Measurements from ENCODE around the gene GOLM1.
A peak's percentile ranks its signal among the peaks of the same experiment; 100 is the strongest.

Gene GOLM1

DNA sequence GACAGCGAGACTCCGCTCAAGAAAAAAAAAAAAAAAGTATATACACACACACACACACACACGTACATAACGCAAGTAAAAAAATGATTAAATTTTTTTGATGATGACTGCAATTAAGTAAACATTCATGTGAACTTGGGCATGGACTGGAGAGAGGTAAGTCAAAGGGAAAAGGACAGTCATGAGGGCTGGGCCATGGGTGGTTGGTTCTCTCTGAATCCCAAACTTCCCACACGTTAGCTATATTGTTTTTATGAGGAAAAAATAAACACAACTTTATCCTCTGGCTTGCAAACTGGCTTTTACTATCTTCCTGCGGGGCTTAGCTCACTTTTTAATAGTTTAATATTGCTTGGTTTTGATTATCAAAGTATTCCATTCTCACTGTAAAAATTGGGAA lies 53.7 kb downstream of the GOLM1 start:
- DNase-seq (ENCODE audit: low spot score) = no peak

DNA sequence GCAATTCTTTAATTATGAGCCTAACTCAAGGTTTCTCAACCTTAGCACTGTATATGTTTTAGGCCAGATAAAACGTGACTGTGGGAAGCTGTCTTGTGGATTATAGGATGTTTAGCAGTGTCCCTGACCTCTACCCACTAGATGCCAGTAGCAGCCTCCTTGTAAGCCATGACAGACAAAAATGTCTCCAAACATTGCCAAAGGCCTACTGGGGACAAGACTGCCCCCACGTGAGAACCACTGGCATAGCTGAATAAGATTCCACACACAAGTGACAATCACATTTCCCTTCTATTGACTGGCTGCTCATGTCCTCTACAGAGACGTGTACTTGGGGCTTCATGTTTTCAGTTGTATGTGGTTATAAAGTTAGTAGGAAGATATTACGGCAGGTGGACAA lies 55.4 kb downstream of the GOLM1 start:
- DNase-seq (ENCODE audit: low spot score) = peak; percentile 36

DNA sequence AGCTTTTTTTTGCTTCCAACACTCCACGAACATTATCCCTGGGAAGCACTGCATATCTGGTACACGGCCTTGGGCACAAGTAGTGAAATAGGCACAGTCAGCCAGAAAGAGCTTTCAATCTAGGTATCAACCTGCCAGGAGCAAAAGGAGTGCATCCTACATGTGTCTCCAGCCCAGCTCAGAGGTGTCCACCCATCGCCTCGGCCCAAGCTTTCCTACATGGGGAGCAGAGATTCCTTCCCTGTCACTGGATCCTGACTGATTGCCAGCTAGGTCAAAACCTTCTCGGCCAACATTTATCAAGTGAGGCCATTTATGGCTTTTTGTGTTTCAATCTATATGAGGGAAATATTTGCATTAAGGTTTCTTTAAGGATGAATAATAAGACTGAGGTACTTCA lies 55.8 kb downstream of the GOLM1 start:
- DNase-seq (ENCODE audit: low spot score) = no peak

DNA sequence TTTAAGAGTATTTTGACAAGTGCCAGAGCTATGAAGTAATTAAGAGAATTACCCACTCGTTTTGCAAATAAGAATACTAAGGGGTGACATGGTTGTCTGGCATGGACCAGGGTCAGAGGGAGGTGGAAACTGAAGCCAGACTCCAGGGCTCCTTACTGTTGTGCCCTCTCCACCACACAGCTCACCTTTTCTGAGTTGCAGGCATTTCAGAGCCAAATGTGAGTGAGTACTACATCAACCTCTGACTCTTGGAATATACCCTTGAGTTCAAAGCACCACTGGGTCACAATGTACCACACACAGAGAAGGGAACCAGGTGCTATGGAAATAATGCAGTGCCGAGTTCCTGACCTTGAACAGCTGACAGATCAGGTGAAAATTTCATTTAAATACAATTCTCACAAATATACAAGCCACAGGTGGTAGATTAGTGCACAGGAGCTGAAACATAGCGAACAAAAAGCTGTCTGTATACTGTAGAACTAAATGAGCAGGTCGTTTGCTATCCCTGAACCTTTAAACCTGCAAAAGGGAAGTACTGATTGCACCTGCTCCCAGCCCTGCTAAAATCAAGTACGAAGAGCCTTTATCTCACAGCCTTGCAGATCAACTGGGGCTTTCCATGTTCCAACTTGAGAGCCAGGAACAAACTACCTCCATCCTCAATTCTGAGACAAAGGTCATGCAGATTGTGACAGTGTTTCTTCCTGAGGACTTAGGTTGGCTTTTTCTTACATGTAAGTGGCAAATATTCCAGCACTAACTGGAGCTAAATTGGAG lies 57.0 kb downstream of the GOLM1 start:
- no peak for DNase-seq (ENCODE audit: low spot score)

DNA sequence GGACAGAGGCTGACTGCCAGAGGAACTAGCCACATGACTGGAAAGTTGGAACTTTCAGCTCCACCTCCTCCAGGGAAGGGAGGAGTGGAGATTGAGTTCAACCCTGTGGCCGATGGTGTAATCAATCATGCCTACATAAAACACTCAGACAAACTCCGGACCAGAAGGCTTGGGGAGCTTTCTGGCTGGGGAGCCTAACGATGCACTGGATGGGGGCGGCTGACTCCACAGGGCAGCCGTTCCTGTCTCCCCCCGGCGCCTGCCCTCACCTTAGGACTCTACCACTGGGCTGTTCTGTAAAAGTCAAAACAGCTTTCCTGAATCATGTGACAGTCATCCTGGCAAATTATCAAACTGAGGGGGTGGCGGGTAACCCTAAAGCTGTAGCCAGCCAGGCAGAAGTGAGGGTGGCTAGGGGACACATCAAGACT lies 58.0 kb downstream of the GOLM1 start:
- DNase-seq (ENCODE audit: low spot score) = no peak

DNA sequence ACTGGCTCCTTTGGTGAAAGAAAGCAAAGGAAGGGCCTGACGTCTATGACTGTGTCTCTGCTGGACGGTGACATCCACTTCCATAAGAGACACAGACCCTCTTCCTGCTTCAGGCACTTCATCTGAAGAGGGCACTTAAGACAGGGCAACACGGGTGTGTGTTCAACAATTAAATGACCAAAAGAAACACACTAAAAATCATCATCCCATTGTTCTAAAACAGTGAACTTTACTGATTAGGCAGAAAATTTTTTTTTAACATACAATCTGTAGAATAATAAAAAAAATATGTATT lies 58.5 kb downstream of the GOLM1 start:
- DNase-seq (ENCODE audit: low spot score) = no peak

DNA sequence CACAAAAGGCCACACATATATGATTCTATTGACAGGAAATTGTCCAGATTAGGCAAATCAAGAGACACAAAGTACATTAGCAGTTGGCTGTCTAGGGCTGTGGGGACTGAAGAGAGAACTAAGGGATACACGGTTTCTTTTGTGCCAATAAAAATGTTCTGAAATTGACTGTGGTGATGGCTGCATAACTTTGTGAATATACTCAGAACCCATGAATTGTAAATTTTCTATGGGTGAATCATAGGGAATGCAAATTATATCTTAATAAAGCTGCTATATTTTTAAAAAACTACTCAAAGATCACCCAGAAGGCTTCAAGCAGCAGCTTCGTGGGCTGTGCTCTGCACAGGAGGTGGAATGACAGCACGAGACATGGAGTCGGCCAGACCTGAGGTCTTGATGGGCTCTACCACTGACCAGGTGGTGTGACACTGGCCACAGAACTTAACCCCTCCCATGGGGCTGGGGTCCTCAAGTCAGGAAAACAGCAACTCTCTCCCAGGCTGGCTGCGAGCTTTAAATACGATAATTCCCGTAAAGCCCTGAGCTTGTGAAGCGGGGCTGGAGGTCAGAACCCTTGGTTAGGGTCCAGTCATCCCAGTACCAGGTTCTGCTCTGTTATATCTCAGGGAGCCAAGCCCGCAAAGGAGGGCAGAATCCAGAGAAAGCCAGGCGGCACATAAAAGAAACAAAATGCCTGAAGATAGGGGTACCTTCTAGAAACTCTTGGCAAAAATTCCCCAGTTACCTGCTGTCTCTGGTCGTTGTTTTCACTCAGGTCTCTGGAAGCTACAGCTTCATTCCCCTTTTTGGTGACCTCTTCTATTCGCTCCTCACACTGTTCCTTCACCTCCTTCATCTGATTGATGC lies 59.1 kb downstream of the GOLM1 start:
- DNase-seq (ENCODE audit: low spot score) = no peak

DNA sequence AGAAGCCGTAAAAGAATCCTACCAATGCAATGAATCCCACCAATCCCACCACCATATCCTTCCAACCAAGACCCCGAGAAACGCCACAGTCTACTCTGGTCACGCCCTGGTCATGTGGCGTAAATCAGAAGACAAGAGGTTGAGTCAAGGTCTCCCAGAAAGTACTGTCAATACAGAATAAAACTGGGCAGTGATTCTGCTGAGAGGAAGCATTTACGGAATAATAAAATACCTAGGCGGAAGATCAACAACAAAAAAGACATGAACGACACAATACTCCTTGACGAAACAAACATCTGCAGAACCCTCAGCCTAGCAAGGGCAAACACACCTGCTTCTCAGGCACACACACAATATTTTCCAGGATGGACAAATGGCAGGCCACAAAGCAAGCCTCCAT lies 62.8 kb downstream of the GOLM1 start:
- DNase-seq (ENCODE audit: low spot score) = no peak

DNA sequence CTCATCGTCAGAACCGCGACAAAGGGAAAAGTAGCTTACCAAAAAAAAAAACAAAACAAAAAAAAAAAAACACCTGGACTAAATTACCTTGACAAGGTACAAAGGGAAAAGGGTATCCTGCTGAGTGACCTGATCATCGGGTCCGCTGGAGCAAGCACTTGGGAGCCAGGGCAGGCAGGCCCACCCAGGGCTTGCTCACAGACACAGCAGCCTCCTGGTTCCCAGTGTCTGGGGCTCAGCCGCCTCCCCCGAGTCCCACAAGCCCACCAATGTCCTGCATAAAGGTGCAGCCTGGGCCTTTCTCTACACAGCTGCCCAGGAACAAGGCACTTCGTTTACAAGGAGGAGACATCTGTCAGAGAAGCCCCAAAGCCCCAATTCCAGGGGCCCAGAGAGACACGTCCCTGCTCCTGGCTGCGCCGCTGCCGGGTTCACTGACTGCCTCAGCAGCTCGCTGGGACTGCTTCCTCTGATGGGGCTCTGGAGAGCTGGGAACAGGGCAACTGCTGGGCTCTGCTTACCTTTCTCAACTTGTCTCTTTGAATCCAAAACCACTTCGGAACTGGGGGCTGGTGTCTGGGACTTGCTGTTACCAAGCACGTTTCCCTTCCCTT lies 63.4 kb downstream of the GOLM1 start:
- DNase-seq (ENCODE audit: low spot score) = no peak

DNA sequence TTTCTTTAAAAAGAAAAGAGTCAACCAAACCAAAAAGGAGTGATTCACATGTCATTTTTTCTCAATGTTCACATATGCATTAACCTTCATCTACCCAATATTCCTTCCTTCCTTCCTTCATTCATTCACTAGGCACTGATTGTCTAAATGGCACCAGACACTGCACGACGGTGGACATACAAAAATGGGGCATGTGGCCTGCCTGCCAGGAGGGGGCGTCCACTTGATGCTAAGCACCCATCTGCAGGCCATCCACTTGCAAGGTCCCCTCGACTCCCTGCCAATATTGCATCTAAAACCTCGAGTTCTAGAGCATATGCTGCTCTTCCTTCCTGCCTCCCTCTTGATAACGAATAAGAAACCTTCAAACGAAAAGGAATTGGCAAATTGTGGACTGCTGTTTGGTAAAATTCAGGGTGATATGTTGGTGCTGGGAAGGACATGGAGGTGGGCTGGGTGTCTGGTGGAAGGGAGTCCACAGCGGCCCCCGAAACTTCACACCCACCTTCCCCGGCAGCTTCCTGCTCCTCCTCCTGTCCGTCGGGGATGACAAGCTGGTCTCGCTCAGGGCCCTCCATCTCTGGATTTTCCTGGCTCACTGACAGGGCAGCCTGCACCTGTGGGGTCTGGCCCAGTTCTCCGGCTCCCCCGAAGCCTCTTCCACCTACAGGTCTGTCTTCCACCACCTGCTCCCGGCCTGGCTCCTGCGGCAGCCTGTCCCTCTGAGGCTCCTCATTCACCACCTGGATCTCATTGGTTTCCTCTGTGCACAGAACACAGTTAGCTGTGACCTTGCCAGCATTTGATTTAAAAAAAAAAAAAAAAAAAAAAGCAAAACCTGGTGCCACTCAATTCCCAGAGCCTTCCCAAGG lies 64.3 kb downstream of the GOLM1 start:
- peak; percentile 48 for DNase-seq (ENCODE audit: low spot score)

DNA sequence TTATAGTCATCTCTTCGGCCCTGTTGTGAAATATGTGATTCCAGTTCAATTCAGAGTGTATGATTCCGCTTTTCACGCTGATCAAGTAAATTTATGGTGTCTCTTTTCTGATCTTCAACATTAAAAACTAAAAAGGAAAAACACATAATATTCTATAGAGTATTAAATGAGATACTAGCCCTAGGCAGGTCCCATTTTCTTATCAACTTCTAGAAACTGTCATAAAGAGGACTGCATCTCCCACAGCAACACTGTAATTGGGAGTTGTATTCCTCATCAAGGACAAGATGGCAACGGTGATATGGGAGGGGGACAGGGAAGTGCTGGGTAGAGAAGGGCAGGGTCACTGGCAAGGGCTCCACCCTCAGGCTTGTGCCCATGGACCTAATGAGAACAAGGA lies 71.6 kb downstream of the GOLM1 start:
- no peak for DNase-seq (ENCODE audit: low spot score)

DNA sequence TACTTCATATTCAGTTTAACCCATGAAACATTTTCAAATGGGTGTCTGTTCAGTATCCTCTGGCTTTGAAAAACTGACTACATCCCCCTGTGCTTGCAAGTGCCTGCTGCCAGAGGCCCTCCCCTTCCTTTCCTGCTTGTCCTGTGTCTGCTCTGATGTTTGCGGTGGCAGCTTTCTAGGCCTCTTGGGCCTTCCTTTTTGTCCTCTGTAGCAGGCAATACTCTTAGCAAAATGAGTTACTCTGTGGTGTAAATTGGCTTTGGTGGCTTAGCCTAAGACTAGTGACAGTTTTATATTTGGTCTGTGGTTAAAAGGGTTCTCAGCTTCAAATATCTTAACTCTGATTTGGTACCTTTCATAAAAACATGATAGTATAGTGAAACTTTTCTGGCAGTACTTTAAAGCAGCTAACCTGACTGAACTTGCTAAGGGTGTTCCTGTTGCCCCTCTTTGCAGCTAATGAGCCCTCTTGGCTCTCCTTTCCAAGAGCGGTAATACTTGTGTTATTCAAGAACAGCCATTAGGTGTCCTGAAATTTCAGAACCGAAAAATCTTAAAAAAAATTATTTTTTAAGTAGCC lies 76.6 kb downstream of the GOLM1 start:
- no peak for DNase-seq (ENCODE audit: low spot score)

DNA sequence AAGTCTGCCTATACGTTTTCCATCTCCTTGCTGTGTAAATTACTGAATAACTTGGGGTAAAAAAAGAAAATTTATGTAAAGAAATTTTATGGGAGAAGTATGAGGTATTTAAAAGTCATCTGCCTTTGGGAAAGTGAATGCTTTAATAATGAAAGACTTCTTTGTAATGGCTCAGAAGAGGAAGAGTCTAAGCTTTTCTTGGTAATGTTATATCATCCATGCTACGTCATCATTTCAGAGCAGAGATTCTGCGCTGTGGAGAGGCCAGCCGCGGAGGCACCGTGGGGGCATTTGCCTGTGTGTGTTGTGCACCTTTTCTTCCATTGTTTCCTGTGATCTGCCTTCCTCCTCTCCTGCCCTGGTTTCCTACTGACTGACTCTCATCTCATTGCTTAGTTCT lies 78.2 kb downstream of the GOLM1 start:
- no peak for DNase-seq (ENCODE audit: low spot score)

DNA sequence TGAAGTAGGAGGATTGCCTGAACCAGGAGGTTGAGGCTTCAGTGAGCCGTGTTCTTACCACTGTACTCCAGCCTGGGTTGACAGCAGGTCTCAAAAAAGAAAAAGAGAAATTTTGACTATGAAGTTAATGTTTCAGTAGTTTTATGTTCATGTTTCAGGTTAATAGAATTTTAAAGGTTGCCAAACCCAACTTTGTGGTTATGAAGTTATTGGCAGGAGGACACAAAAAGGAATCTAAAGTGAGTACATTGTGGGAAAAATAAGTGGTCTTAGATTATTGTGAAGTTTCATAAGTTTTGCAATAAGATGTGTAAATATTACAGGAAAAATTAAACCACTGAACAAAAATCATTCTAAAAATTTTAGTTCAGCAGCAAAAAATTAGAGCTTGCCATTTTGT lies 78.6 kb downstream of the GOLM1 start:
- no peak for DNase-seq (ENCODE audit: low spot score)

DNA sequence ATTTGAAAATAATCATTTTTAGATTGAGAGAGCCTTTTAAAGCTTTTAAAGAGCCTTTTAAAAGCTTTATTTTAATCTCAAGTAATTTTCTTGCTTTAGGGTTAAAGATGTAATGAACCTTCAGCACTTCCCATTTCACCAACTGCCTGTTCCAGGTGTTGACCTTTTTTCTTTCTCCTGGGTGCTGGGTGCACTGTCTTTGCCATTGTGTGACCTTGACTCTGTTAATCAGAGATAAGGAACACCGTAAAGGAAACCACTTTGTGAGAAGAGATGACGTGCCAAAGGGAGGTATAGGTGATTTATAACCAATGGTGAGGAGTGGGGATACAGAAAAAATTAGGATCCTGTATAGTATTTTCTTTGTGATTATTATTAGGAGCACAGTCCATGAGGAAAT lies 90.2 kb downstream of the GOLM1 start:
- DNase-seq (ENCODE audit: low spot score) = no peak

DNA sequence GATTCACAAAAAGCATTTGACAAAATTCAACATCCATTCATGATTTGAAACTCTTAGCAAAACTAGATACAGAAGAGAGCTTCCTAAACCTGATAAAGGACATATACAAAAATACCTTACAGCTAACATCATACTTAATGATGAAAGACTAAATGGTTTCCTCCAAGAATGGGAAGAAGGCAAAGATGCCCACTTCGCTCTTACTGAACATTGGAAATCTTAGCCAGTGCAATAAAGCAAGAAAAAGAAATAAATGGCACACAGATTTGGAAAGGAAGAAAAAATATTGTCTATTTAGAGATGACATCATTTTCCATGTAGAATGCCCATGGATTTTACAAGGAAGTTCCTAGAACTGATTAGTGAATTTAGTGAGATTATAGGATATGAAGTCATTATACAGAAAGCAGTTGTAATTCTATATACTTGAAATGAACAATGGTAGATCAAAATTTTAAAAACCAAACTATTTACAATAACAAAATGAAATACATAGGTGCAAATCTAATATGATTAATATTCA lies 94.0 kb downstream of the GOLM1 start:
- DNase-seq (ENCODE audit: low spot score) = no peak

DNA sequence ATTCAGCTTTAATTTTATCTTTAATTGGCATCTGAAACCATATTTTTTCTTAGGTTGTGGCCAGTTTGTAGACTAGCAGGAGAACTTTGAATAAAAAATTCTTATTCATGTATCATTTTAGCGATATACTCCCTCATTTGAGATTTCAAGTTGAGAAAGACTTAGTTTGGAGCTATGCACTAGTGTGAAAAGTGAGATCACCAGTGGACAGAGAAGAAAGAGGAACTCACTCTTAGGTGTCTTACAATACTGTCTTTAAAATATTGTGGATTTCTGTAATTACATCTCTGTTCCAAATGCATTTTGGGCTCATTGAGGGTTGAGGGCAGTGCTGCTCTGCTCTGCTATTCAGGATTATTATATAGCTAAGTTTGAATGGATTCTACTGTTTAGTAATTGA lies 103.8 kb downstream of the GOLM1 start:
- no peak for DNase-seq (ENCODE audit: low spot score)

DNA sequence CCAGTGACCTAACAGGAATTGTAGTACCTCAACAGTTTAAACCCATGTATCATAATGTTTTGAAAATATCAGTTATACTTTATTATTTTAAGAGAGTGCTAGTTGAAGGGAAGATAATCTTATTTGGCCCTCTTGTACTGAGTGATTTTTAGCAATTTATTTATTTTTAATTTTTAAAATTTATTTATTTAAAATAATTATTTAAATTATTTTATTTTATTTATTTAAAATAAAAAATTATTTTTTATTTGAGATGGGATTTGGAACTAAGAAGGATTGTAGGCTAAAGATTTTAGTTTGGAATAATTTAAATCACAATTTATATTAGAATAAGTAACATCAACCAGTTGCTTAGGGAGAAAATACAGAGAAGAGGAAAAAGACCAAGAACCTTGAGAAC lies 104.3 kb downstream of the GOLM1 start:
- no peak for DNase-seq (ENCODE audit: low spot score)

DNA sequence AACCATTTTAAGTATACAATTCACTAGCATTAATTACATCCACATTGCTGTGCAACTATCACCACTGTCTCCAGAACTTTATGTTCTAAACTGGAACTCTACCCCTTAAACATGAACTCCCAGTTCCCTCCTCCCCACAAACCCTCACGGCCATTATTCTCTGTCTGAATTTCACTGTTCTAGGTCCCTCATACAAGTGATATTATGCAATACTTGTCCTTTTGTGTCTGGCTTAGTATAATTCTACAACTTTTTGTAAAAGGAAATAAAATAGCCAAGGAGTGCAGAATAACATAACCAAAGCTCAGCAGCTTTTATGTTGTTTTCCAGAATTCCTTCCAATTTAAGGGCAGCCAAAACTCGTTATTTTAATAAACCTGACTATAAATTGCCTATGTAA lies 105.2 kb downstream of the GOLM1 start:
- no peak for DNase-seq (ENCODE audit: low spot score)

DNA sequence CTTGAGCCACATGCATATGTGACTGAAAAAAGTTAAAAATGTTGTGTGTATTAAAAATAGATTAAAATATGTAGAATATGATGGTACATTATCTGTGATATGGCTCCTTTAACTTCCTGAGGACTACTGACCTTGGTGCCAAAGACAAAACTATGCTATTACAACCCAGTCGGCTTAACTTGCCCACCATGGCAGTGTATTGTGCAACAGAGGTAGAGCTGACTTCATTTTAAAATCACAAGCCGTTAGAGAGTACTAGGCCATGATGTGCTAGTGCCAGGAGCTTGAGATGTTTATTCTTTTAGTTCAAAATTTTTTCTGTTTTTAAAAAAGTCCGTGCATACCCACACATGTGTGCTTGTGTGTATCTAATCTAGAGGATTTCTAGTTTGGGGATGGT lies 112.1 kb downstream of the GOLM1 start:
- DNase-seq (ENCODE audit: low spot score) = no peak

DNA sequence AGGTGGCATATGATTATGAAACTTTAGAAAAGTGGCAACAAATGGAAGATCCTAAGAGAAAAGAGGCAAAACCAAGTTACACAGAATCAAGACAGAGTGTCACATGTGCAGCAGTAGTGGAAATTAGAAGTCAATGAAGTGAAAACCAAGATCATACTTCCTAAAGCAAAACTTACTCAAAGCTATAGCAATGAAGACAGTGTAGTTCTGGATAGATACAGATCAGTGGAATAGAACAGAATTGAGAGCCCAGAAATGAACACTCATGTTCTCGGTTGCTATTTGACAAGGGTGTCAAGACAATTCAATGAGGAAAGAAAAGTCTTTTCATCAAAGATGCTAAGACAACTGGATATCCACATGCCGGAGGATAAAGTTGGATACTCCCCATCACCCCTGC lies 114.9 kb downstream of the GOLM1 start:
- DNase-seq (ENCODE audit: low spot score) = no peak

DNA sequence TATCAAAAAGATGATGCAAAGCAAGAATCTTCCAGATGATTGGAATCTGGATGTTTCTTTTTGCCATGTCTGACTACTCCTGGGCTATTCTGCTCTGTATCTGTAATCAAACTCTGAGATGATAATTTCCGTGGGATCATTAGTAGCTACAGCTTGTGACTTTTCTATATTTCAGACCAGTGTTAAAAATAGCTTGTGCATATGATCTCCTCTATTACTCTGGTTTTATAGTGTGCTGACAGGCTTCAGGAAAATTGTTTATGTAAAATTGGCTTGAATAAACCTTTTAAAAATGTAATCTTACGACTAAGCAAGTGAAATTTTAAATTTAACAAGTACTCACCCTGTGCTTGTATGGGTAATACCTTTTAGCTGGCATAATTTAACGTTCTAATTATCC lies 118.0 kb downstream of the GOLM1 start:
- DNase-seq (ENCODE audit: low spot score) = no peak

All from NAMALWA (cell line).